Activated CD8-positive, alpha-beta memory T cell treated with anti-CD3 and anti-CD28 coated beads for 24 hours (primary cell): ENCODE measurements around the gene EPHA2.
"Not testable (repeated sequence)": the region's sequence is repeated elsewhere in the genome, so short reads cannot be mapped to it uniquely, and the experiment has no call there.

Experiments used
- DNase-seq: peaks from one replicate; pipeline ENCODE4 v3.0.0-alpha.2; 2020

The EPHA2 gene

DNA sequence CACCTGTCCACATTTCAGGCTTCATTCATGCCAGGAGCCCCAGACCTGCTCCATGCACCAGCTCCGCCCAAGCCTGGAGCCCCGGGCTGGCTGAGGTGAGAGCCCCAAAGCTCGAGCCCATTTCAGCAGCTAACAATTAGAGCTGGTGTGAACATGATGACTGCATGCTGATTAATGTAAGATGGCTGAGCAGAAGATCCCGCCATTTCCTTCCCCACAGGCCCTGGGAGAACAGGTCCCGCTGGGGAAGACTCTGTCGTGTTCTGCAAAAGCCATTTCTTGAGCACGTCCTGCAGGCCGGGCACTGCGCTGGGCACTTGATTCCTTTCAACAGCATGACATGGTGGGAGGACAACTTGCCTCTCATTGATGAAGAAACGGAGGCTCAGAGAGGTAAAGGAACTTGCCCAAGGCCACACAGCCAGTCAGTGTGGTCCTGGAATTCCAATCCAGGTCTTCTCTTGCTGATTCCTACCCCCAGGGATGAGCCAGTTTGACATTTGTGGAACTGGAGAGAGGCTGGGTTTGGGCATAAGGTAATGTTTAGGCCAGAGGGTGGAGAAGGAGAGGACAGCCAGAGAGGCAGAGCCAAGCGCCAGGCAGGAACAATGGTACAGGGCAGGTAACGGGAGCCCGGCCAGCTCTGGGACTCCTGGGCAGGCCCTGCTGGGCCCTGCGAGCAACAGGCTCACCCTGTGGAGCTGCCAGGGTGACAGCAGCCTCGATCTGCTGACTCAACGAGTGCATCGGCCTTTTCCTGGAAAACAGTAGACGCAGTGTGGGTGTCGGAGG, 28.1 kb upstream of the EPHA2 start:
- DNase-seq: no peak

DNA sequence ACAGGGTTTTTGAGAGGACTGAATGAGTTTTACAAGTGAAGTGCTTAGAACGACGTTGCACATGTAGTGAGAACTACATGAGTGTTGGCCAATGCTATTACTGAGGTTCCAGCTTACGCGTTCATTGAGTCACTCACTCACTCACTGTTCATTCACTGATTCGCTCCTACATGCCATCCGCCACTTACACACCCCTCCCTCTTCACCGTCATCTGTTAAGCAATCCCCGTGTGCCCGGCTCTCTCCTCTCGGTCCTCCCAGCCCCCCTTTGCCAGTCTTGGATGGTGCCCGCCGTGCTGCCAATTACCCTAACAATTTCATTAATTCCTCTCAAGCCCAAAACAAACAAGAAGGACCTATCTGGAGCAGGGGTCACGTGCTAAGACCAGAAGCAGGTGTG, 27.3 kb upstream of the EPHA2 start:
- no peak for DNase-seq

DNA sequence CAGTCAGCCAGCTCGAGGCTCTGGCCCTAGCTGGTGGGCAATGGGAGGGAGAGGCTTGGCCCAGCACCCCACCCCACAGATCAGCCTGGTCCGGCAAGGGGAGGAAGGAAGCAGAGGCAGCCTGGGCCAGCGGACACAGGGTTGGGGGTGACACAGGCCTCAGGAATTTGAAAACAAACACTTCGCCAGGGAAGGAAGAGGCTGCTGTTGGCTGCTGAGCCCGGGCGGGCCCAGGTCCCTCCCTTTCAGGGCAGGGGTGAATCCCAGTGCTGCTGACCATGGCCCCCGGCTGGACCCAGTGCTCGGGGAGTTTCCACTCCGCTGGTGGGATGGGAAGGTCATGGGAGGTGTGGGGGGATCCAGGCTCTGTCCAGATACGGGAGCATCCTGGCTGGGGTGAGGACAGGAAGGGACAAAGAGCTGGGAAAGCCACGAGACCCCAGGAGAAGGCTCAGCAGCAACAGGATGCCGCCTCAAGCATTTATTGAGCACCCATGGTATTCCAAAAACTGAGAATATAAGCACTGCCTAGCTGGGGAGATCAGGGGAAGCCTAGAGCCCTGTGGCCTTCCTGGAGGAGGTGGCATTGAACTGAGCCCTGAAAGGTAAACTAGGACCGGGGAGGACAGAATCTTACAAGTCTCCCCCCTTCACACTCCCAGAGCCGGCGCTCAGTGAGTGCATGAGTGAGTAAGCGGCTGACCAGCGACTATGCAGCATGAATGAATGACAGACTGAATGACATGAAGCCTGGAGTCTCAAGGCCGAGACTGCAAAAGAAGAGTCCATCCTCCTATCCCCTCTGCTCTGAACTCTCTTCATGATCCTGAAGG, 26.2 kb upstream of the EPHA2 start:
- no peak for DNase-seq

DNA sequence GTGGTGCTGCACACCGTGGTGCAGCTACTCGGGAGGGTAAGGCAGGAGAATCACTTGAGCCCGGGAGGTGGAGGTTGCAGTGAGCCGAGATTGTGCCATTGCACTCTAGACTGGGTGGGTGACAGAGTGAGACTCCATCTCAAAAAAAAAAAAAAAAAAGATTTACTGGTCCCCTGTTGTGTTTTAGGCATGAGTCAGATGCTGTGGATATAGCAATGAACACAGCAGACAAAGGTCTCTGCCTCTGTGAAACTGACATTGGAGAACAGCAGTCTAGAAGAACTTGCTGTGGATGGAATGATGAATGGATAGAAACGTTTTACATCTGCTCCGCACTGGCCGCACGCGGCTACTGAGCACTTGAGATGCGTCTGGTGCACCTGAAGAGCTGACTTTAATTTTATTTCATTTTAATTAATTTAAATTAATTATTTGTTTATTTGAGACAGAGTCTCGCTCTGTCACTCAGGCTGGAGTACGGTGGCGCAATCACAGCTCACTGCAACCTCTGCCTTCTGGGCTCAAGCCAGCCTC, 24.5 kb upstream of the EPHA2 start:
- no peak for DNase-seq

DNA sequence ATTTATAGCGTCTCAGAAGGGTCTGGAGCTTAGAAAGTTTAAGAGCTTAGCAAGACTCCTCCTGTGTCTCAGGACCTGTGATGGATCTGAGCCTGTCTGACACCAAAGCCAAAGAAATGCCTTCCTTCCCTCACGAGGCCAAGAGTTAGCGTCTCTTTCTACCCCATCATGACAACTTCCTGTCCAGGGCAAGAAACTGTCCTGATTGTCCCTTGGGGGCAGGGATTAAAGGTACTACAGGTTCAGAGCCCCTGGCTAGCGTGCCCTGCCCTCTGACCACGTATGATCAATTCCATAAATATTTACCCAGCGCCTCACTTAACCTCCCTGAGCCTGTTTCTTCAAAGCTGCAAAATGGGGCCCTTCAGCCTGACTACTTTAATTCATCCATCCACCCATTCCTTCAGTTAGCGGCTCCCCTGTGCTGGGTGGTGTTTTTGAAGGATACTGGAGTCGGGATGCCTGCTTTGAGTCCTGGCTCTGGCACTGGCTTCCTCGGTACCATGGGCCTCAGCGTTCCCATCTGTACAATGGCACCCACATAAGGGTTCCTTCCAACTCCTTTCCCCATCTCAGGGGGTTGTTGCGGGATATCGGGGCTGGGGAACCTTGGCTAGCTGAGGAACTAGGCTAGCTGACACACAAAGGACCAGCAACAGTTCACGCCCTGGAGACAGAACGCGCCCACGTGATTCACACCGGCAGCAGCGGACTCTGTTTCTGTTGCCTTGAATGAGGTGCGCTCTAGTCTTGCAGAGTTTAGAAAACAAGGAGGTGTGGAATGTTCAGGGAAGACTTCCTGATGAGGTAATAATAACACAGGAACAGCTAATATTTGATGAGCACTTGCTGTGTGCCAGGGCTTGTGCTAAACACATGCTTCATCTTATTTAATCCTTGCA, 23.0 kb upstream of the EPHA2 start:
- DNase-seq: no peak

DNA sequence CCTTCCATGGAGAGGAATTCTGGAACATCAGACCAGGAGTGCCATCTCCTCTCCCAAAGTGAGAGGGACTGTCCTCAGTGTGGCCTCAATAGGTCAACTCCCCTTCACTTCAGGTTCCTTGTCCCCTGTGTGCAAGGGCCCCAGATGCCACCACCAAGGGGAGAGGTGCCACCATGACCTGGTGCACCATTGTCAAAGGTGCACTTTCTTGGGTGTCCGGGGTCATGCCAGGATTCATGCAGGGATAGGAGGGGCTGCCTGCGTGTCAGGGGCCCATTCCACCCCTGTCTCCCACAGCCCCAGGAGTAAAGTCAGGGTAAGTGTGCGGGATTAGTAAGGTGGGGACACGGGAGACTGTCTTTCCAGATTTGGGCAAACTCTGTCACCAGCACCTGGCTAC, 21.4 kb upstream of the EPHA2 start:
- no peak for DNase-seq

DNA sequence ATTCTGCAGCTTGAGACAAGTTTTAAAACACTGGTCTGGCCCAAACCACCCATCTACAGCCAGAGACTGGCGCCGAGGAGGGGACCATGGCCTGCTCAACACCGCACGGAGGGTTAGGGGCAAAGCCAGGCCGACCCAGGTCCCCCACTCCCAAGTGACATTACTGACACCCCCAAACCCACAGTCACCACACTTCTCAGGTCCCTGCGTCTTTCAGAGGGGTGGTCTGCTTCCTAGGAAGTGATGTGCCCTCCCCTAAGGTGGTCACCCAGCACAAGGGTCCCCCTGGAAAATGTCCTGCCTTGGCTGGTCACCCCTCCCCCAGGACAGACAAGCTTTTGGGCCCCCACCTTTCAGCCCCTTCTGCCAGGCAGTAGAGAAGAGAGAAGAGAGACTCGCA, 20.8 kb upstream of the EPHA2 start:
- no peak for DNase-seq

DNA sequence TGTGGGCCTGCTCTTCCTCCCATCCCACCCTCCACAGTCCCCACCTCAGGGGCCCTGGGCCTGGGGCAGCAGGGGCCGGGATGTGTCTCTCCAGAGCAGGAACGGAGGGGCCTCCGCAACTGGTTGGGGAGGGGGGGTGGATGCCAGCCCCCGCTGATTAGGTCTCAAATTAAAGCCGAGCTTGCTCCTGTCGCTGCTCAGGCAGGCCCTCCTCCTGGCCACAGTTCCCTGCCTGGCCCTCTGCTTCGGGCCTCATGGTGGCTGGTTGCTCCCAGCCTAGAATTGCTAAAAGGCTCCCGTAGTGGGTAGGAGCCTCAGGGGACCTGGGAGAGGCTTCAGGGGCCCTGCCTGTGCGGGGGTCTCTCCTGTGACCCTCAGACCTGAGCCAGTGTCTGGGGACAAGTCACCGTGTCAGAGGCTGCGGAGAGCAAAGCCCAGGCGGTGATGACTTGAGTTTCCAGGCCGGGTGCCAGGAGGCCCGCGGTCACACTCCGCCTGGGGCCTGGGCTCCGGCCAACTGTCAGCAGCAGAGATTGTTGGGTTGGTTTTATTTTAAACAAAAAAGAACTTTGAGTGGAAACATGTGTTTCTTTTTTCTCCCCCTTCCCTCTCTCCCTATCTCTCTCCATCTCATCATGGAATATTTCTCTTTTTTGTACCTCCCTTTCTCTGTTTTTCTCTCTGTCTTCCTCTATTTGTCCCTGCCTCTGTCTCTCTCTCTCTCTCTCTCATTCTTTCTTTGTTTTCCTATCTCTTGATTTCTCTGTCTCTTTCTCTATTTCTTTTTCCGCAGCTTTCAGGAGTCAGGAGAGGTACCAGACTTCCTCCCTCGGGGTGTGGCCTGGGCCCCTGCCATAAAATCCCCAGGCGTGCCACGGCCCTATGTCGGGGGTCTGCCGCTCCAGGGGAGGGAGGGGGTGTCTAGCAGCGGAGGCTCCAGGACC, 20.0 kb upstream of the EPHA2 start:
- DNase-seq: no peak

DNA sequence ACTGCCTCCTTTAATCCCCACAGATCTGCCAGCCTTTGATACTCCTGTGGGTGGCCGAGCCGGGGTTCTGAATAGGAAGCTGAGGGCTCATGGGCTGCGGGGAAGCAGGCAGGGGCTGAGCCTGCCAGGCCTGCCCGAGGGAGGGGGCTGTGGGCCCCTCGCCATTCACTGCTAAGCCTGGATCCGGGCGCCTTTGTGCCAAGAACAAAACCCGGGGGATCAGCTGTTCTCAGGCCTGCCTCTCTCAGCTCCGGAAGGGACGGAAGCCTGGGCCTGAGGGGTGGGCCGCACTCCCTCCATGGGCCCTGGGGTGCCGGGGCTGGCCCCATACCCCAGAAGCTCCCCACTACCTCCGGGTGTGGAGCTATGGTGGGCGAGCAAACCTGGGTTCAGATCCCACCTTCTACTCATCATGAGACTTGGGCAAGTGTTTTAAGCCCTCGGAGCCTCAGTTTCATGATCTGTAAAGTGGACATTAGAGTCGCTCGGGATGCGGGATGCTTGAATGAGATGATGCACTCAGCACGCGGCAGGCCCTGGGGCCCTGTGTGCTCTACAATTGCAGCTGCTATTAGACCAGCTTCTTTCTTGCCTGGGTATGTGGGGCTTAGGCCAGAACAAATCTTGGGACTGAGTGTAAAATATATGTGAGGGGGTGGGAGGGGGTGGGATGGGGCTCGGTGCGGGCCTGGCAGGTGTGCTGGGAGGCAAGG, 19.2 kb upstream of the EPHA2 start:
- DNase-seq: no peak

DNA sequence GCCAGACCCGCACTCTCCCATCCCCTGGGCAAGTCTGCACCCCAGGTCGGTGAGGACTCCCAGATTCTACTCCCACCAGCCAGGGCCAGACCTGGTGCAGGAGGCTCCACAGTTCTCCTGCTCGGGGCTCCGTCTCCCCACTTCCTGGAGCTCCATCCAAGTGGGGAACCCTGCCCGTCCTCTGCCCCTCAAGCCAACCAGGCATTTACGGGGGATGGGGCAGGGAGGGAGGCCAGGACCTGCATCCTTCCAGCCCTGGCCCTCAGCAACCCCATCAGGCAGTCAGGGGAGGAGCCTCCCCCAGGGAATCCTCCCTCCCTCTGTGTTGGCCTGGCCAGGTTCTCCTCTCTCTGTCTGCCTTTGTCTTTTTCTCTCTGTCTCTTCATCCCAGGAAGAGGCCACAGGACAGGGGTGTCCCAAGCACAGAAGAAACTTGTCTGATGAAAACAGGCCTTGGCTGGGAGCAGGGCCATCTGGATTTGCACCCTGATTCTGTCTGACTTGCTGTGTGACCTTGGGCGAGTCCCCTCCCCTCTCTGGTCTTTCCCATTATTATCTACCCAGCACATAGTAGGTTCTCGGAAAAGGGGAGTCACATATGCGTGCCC, 18.5 kb upstream of the EPHA2 start:
- no peak for DNase-seq

DNA sequence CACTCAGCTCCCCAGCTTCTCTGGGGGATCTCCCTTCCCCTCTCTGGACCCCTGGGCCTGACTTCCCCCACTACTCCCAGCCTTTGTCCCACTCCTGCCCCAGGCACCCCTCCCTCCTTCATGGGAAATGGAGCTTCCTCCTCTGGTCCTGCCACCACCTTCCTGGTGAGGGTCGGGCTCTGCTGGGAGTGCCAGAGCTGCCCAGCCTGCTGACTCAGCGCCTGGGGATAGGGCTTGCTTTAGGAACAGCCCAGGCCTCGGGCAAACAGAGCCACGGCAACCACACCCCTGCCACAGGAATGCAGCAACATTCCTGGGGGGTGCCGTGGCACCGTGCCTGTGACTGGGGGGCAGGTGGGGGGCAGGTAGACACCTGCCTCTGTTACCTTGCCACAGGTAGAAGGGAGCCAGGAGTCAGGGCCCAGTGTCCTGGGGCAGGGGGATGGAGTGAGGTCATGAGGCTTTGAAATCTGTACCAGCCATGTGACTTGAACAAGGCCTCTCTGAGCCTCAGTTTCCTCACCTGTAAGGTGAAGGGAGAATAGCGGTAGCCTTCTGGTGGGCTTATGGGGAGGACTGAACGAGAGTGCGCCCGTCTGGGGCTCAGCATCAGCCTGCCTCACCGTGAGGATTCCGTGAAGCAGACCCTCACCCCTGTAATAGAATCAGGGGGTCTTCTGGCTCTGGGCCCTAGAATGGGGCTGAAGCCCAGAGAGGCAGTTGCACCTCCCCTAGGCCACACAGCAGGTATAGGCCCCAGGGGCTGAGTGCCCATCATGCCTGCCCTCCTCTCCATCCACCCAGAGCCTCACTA, 17.8 kb upstream of the EPHA2 start:
- DNase-seq: no peak

DNA sequence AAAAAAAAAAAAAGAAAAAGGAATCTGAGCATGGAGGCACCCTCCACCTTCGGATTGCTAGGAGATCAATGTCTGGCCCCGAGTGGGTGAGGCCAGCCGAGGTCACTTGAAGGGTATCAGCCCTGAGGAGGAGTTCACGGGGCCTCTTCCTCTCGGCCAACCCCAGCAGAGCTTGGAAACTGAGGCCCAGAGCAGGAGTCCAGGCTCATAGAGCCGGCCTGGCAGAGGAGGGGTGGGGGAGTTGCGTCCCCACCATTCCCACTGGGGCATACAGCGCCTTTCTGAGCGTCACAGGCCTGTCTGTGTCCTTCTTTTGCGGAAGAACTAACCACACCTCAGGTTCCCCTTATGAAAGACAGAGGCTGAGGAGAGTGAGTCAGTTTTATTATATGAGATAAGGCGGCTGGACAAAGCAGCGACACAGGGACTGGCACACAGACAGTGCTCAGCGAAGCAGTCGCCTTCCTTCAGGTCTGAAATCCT, 17.1 kb upstream of the EPHA2 start:
- DNase-seq: no peak

DNA sequence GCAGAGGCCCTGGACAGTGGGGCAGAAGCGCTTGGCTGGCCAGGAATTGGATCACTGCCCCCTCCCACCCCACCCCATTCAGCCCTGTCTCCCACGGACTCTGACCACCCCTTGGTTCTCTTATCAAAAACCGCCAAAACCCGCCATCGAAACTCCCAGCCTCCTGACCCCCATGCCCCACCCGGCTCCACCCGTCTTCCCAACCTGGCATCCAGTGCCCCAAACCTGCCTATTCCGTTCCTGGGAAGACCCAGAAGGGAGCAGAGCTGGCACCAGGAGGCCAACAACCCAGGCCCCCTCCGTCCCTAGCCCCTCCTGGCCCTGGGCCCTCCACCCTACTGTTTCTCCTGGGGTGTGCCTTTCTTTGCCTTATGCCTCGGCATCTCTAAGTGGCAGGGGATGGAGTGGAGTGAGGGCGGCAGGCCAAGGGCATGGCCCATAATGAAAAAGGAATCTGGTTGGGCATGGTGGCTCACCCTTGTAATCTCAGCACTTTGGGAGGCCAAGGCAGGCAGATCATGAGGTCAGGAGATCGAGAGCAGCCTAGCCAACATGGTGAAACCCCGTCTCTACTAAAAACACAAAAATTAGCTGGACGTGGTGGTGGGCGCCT, 16.5 kb upstream of the EPHA2 start:
- no peak for DNase-seq

DNA sequence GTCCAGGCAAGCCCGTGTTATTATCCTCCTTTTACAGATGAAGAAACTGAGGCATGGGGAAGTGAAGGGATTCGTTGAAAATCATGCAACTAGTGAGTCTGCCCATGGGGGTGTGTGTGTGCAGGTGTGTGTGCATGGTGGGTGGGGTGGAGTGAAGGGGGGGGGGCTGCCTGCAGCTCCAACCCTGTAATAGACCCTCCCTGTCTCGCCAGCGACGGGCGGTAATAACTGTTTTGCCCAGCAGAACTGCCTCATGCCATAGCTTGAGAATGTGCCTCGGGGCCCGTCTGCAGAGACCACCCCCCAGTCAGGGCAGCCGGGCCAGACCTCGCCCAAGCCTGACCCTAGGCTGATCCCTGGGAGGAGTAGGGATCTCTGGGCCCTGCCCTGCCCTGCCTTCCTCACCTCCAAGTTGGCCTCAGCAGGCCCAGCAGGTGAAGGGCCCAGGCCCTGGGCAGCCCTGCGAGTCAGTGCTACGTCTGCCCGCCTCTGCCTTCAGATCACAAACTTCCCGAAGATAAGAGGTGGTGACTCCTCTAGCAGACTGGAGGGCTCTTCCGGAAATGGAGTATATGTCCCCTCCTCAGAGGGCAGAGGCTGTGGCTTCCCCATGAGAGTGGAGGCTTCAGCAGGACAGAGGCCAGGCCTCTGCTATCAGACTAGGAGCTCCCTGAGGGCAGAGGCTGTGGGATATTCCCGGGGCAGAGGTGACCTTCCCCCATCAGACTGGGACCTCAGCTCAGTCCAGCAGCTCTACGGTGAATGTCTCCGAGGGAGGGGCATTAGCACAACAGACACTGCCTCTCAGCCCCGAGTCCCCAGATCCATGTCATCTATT, 15.7 kb upstream of the EPHA2 start:
- DNase-seq: no peak

DNA sequence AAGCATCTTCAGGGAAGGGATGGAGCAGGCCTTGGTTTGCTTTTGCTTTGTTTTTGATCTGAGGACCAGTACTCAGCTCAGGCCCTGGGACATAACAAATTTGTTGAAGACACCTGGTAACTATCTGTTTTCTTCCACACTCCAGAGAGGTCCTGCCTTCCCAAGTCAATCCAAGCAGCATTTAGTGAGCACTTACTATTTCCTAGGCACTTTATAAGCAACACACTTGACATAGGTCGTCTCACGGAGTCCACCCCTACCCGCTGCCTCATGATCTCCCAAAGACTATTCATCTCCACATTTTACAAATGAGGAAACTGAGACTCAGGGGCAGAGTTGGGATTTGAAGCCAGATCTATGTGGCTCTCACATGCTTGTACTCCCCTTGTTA, 14.4 kb upstream of the EPHA2 start:
- no peak for DNase-seq

DNA sequence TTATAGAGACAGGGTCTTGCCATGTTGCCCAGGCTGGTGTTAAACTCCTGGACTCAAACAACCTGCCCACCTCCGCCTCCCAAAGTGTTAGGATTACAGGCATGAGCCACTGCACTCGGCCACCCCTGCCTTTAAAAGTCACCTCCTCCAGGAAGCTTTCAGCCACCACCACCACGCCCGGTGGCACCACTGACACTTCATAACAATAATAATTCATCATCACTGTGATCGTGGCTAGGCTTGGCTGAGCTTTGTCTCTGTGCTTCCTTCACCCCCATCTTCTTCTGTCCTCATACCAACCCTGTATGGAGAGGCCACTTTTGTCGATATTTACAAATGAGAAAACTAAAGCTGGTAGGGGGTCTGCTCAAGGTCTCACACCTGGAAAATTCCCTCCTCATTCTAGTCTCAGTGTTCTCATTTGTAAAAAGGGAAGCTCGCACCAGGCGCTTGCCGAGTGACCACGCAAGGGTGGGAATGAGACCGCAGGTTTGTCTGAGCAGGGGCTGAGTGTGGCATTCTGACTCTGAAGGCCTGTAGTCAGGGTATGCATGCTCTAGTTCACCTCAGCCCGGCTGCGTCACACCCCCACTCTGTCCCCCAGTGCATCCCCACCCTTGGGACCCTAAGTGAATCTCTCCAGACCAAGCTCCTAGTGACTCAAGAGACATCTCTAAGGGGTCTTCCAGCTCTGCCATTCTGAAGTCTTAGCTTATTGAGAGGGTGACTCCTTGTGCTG, 12.9 kb upstream of the EPHA2 start:
- no peak for DNase-seq

DNA sequence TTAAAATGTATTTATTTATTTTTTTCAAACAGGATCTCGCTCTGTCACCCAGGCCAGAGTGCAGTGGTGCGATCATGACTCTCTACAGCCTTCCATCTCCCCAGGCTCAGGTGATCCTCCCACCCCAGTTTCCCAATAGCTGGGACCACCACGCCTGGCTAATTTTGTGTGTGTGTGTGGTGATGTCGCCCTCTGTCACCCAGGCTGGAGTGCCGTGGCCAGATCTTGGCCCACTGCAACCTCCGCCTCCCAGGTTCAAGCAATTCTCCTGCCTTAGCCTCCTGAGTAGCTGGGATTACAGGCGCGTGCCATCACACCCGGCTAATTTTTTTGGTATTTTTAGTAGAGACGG, 12.3 kb upstream of the EPHA2 start:
- DNase-seq: not testable (repeated sequence)
